Measurements from ENCODE around the gene UFSP2.

DNA sequence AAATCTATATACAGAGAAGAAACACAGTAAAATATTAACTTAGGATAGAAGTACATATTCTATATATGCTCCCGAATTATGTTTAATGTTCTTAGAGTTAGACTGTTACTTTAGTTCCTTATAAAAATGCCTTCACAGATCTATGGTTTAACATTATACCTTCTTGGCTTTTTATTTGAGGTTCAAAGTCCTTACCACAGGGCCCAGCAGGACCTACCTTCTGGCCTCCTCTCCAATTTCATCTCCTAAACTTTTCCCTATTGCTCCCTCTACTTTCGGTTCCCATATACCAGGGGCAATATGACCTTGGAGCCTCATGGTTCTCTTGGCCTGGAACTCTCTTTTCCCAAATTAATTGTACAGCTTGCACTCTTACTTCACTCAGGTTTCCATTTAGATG, 17.3 kb downstream of the UFSP2 start:
- TF ChIP-seq, protein P1, sequence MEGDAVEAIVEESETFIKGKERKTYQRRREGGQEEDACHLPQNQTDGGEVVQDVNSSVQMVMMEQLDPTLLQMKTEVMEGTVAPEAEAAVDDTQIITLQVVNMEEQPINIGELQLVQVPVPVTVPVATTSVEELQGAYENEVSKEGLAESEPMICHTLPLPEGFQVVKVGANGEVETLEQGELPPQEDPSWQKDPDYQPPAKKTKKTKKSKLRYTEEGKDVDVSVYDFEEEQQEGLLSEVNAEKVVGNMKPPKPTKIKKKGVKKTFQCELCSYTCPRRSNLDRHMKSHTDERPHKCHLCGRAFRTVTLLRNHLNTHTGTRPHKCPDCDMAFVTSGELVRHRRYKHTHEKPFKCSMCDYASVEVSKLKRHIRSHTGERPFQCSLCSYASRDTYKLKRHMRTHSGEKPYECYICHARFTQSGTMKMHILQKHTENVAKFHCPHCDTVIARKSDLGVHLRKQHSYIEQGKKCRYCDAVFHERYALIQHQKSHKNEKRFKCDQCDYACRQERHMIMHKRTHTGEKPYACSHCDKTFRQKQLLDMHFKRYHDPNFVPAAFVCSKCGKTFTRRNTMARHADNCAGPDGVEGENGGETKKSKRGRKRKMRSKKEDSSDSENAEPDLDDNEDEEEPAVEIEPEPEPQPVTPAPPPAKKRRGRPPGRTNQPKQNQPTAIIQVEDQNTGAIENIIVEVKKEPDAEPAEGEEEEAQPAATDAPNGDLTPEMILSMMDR (IDR thresholded peaks at IDR 0.05 in 4 of 5, conservative IDR thresholded peaks at IDR 0.05 in 1 of 5), result no peak
- TF ChIP-seq POLR2A (IDR thresholded peaks at IDR 0.05), result no peak

Measured in gastrocnemius medialis (tissue), 4 donors.